ENCODE measurements around the gene DMXL2.

DMXL2 gene

DNA sequence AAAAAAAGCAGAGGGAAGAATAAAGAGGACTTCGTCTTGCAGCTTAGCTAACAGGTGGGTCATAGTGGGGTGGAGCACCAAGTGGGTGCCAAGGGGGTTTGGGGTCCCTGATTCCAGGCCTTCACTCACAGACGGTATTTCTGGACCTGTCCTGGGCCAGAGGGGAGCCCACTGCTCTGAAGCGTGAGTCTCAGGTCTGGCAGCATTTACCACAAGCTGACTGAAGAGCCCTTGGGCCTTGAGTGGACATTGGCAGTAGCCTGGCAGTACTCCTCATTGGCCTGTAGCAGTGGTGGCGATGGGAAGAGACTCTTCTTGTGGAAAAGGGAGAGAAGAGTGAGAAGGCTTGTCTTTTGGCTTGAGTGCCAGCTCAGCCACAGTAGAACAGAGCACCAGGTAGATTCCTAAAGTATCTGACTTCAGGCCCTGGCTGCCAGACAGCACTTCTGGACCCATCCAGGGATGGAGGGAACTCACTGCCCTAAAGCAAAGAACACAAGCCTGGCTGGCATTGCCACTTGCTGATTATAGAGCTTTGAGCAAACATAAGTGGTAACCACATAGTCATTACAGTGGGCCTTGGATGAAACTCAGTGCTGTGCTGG lies 208.2 kb downstream of the DMXL2 start:
- TF ChIP-seq, protein P1, sequence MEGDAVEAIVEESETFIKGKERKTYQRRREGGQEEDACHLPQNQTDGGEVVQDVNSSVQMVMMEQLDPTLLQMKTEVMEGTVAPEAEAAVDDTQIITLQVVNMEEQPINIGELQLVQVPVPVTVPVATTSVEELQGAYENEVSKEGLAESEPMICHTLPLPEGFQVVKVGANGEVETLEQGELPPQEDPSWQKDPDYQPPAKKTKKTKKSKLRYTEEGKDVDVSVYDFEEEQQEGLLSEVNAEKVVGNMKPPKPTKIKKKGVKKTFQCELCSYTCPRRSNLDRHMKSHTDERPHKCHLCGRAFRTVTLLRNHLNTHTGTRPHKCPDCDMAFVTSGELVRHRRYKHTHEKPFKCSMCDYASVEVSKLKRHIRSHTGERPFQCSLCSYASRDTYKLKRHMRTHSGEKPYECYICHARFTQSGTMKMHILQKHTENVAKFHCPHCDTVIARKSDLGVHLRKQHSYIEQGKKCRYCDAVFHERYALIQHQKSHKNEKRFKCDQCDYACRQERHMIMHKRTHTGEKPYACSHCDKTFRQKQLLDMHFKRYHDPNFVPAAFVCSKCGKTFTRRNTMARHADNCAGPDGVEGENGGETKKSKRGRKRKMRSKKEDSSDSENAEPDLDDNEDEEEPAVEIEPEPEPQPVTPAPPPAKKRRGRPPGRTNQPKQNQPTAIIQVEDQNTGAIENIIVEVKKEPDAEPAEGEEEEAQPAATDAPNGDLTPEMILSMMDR (IDR thresholded peaks at IDR 0.05; ENCODE audit: low read depth, low read length), result no peak

DNA sequence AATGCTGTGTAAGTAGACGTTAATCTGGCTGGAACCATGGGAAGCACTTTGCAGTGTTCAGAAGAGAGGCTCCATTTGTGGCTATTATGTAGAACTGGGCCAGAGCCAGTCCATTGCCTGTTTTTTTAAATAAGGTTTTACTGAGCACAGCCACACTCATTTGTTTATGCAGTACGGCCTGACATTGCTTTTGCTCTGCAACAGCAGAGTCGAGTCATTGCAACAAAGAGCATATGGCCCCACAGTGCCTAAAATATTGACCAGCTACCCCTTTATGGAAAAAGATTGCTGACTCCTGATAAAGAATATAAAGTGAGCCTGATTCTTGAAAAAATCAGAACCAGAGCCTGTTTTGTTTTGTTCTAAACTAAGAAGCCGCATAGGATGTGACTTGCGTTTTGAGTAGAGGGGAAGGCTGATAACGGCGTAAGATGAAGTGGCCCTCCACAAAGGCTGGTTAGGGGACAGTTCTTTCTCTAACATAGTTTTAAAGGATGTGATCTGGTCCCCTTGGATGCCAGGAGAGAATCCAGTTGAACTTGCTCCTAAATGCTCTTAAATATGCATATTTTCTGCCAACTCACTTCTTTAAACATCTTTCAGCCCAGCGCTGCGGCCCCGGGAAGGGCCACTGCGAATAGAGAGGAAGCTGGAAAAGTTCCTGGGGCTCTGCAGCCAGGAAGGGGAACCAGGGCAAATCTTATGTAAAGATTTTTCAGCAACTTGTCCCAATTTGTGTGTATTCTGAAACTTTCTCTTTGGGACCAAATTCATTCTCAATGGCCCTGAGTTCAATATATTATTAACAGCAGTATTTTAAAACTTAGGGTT lies 216.7 kb downstream of the DMXL2 start:
- TF ChIP-seq, protein P1 (IDR thresholded peaks at IDR 0.05; ENCODE audit: low read depth, low read length), result no peak

More for the DNA sequence above, 208.2 kb downstream of the DMXL2 start:
- no peak for DNase-seq (ENCODE audit: extremely low read depth, low read depth)

DNA sequence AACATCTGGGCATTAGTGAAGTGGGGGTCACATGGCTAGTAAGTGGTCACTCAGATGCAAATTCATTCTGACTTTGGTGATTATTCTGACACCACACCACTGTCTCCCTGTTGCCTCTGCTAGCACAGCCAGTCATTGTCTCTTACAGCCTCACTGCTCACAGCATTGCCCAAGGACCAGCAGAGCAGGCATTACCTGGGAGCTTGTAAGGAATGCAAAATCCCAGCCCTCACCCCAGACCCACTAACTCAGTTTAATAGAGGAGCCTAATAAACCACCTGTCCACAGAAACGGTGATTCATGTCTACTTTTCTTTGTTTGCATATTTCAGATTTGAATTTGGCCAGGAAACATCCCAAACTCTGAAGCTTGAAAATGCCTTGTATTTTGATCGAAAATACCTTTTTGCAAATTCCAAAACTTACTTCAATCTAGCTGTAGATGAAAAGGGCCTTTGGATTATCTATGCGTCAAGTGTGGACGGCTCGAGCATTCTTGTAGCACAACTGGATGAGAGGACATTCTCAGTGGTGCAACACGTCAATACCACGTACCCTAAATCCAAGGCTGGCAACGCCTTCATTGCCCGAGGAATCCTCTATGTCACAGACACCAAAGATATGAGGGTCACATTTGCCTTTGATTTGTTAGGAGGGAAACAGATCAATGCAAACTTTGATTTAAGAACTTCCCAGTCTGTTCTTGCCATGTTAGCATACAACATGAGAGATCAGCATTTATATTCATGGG lies 218.4 kb downstream of the DMXL2 start:
- DNase-seq (ENCODE audit: extremely low read depth, low read depth), result no peak
- TF ChIP-seq, protein P1 (IDR thresholded peaks at IDR 0.05; ENCODE audit: low read depth, low read length), result no peak

More for the DNA sequence above, 216.7 kb downstream of the DMXL2 start:
- DNase-seq (ENCODE audit: extremely low read depth, low read depth), result no peak

DNA sequence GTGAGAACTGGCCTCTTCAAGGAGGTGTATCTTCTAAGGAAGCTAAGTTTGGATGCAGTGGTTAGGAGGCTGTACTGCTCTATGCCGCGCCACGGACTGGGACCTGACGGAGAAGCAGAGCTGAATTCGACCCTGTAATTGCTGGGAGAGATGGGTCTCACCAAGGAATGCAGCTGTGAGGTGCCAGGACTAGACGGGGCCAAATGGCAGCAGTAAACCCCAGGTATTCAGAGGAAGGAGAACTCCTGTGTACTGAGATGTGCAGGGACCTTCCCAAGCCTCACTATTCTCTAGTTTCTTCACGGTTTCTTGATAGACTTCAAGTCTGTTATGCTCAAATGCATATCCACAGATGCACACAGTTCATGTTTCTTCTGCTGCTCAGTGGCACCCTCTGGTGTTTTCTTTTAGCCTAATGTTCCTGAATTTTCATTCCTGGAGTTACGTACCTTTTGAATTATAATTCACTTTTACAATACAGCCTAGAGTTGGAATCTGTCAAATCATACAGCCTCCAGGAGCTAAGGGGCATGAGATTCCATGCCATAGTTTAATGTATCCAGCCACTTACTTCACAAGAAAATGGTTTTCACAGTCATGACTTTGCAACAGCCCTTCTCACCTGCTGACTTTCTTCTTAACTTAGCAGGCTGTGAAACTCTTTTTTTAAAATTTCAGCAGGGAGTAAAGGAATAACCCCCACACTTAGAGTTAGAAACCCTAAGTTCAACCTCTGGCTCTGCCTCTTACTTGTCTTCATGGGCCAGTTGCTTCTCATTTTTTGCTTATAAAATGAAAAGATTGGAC lies 219.3 kb downstream of the DMXL2 start:
- peak; percentile 10 for DNase-seq (ENCODE audit: extremely low read depth, low read depth)
- TF ChIP-seq, protein P1 (IDR thresholded peaks at IDR 0.05; ENCODE audit: low read depth, low read length), result peak; percentile 72

DNA sequence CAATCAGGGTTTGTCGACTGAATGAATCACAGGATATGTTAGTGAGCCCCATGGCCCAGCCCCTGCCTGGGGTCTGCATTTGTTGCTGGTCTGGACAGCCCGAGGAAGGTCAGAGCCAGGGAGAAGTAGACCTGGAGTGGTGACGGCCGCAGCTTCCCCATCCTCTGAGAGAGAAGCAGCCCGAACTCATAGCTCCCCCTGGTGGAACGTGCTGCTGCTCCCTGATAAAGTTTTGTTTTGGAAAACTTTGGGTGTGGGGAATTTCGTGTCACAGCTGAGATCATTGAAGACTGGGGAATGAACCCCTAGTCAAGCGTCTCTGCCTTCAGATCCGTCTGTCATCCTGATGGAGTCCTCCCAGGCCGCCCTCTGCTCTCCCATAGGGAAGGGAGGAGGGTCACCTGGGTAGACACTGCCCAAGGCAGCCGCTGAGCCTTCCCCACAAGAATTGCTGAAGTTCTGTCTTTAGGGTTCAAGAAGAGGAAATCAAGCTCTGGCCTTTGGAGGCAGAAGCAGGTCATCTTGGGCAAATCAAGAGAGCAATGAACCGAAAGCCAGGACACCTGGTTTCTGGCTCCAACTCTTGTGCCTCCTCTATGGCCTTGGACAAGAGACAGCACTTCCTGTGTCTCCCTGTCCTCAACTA lies 220.6 kb downstream of the DMXL2 start:
- no peak for DNase-seq (ENCODE audit: extremely low read depth, low read depth)

More for the DNA sequence above, 220.6 kb downstream of the DMXL2 start:
- TF ChIP-seq, protein P1 (IDR thresholded peaks at IDR 0.05; ENCODE audit: low read depth, low read length), result peak; percentile 70
